ENCODE data around the gene DNAAF8.
A peak's percentile ranks its signal among the peaks of the same experiment; 100 is the strongest.

DNA sequence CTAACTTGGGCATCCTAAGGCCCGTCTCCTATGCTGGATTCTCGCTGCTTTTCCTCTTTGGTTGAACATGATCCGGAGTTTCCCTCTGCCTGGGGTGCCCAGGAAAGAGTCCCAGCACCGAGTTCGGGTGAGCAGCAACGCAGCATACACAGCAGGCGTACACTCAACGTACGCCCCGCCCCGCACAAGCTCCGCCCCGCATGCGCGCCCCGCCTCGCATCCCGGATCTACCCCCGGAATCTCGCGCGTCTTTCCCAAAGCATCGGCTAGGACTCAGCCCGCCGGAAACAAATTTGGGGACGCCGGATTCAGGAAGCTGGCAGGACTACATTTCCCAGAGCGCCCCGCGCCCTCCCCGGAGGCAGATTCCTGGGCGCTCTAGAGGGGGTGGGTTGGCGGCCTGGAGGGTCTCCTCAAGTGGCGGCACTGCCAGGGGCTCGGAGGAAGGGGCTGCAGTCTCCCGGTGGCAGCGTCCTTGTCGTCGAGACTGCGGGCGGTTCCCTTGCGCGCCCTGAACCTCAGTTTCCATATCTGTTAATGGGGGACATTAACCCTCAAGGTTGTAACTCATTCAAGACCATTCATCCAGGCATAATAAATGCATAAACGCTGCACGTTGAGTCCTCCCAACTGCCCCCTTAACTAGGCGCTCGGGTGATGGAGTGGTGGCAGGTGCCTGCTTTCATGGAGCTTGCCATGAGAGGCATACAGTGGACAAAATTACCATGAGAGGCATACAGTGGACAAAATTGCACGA is 34.4 kb downstream of the DNAAF8 start:
- TF ChIP-seq, protein P1, sequence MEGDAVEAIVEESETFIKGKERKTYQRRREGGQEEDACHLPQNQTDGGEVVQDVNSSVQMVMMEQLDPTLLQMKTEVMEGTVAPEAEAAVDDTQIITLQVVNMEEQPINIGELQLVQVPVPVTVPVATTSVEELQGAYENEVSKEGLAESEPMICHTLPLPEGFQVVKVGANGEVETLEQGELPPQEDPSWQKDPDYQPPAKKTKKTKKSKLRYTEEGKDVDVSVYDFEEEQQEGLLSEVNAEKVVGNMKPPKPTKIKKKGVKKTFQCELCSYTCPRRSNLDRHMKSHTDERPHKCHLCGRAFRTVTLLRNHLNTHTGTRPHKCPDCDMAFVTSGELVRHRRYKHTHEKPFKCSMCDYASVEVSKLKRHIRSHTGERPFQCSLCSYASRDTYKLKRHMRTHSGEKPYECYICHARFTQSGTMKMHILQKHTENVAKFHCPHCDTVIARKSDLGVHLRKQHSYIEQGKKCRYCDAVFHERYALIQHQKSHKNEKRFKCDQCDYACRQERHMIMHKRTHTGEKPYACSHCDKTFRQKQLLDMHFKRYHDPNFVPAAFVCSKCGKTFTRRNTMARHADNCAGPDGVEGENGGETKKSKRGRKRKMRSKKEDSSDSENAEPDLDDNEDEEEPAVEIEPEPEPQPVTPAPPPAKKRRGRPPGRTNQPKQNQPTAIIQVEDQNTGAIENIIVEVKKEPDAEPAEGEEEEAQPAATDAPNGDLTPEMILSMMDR (conservative IDR thresholded peaks at IDR 0.05; ENCODE audit: low read depth, low read length) = no peak
- no peak for TF ChIP-seq MXI1 (IDR thresholded peaks at IDR 0.05; ENCODE audit: borderline replicate concordance, low read depth, low read length)
- TF ChIP-seq SMC3 (IDR thresholded peaks at IDR 0.05; ENCODE audit: low read depth, low read length) = no peak
- TF ChIP-seq POLR2A (IDR thresholded peaks at IDR 0.05; ENCODE audit: low read depth, low read length) = no peak
- TF ChIP-seq RAD21 (IDR thresholded peaks at IDR 0.05; ENCODE audit: low read length) = no peak
- TF ChIP-seq, protein P2, sequence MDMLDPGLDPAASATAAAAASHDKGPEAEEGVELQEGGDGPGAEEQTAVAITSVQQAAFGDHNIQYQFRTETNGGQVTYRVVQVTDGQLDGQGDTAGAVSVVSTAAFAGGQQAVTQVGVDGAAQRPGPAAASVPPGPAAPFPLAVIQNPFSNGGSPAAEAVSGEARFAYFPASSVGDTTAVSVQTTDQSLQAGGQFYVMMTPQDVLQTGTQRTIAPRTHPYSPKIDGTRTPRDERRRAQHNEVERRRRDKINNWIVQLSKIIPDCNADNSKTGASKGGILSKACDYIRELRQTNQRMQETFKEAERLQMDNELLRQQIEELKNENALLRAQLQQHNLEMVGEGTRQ (IDR thresholded peaks at IDR 0.05; ENCODE audit: low read depth, low read length) = 0 out of 2 replicates have a peak, but pooled peaks have one; percentile 6
- TF ChIP-seq BHLHE40 (IDR thresholded peaks at IDR 0.05; ENCODE audit: low read depth, low read length) = no peak
- no peak for TF ChIP-seq CHD1 (IDR thresholded peaks at IDR 0.05; ENCODE audit: low read depth, low read length)
- TF ChIP-seq MAFK (IDR thresholded peaks at IDR 0.05; ENCODE audit: low read depth, low read length) = no peak

Measured in IMR-90 (cell line).